KMS-11 (cell line): ENCODE measurements around the gene BBS4.

Source experiments
- H2AFZ ChIP-seq: fragments of 200-600 bp; sonication (generic); 2 replicates; pipeline ENCODE4 v1.6.1; 2016; ENCODE audit warnings: antibody characterized with exemption, mixed run types, low read depth
- H3K27ac ChIP-seq: fragments of 200-600 bp; sonication (generic); 2 replicates; pipeline ENCODE4 v1.6.1; 2016; ENCODE audit warnings: mild to moderate bottlenecking, mixed run types
- H3K27me3 ChIP-seq: fragments of 200-600 bp; sonication (generic); 2 replicates; pipeline ENCODE4 v1.6.1; 2017; ENCODE audit warnings: mild to moderate bottlenecking, low read depth, mixed run types, moderate library complexity; ENCODE audit not compliant: insufficient read depth
- H3K36me3 ChIP-seq: fragments of 200-600 bp; sonication (generic); 2 replicates; pipeline ENCODE4 v1.6.1; 2017; ENCODE audit warnings: mild to moderate bottlenecking, mixed run types; ENCODE audit not compliant: insufficient read depth
- H3K4me1 ChIP-seq: fragments of 200-600 bp; sonication (generic); 2 replicates; pipeline ENCODE4 v1.6.1; 2016; ENCODE audit warnings: mild to moderate bottlenecking, low read depth, mixed run types; ENCODE audit not compliant: poor library complexity, severe bottlenecking
- H3K4me2 ChIP-seq: fragments of 200-600 bp; sonication (generic); 2 replicates; pipeline ENCODE4 v1.7.0; 2016; ENCODE audit warnings: mild to moderate bottlenecking, mixed run types
- H3K4me3 ChIP-seq: fragments of 200-600 bp; sonication (generic); IDR thresholded peaks from 2 replicates; pipeline ENCODE4 v1.6.1; 2017; ENCODE audit warnings: low read depth, low read length, mixed read lengths; ENCODE audit not compliant: insufficient read depth
- H3K79me2 ChIP-seq: fragments of 200-600 bp; sonication (generic); 2 replicates; pipeline ENCODE4 v1.6.1; 2016; ENCODE audit warnings: low read depth, mixed run types; ENCODE audit not compliant: insufficient read depth
- H3K9ac ChIP-seq: fragments of 200-600 bp; sonication (generic); 2 replicates; pipeline ENCODE4 v1.6.1; 2016; ENCODE audit warnings: mild to moderate bottlenecking, mixed run types
- H4K20me1 ChIP-seq: fragments of 200-600 bp; sonication (generic); 2 replicates; pipeline ENCODE4 v1.6.1; 2016; ENCODE audit warnings: mild to moderate bottlenecking, mixed run types; ENCODE audit not compliant: insufficient read depth
- TF ChIP-seq, protein P1 (sequence below): fragments of 200-600 bp; sonication (generic); conservative IDR thresholded peaks from 2 replicates; pipeline ENCODE4 v1.6.1; 2017; ENCODE audit warnings: low read depth, mild to moderate bottlenecking, antibody characterized with exemption, low read length, moderate library complexity, mixed read lengths

Gene BBS4

DNA sequence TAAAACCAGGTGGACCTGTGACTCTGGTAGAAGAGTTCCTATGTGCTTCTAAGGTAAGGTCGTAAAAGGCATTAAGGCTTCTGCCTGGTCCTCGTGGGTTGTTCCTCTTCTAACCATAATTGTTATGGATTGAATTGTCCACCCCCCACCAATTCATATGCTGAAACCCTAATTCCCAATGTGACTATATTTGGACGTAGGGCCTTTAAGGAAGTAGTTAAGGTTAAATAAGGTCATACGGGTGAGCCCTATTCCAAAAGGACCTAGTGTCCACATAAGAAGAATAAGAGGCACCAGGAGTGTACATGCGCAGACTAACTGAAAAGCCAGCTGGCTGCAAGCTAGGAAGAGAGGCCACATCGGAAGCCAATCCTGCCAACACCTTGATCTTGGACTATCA lies 95.6 kb downstream of the BBS4 start:
- Histone ChIP-seq H3K4me2 (peak overlapping the region; percentile 60), H3K79me2 (peaks cover 68% of the 10 kb centered on the region), H3K27me3 (no peaks in the 10 kb centered on the region), H3K27ac (no peak overlapping the region; the same call in 1 of the 2 replicates), H4K20me1 (peaks cover 8% of the 10 kb centered on the region; the same call in 1 of the 2 replicates), H3K36me3 (no peaks in the 10 kb centered on the region), H2AFZ (no peak overlapping the region), H3K4me1 (peaks cover 50% of the 10 kb centered on the region), H3K9ac (peak overlapping the region; percentile 95; the same call in 1 of the 2 replicates), H3K4me3 (peak overlapping the region; percentile 37)
- TF ChIP-seq, protein P1, sequence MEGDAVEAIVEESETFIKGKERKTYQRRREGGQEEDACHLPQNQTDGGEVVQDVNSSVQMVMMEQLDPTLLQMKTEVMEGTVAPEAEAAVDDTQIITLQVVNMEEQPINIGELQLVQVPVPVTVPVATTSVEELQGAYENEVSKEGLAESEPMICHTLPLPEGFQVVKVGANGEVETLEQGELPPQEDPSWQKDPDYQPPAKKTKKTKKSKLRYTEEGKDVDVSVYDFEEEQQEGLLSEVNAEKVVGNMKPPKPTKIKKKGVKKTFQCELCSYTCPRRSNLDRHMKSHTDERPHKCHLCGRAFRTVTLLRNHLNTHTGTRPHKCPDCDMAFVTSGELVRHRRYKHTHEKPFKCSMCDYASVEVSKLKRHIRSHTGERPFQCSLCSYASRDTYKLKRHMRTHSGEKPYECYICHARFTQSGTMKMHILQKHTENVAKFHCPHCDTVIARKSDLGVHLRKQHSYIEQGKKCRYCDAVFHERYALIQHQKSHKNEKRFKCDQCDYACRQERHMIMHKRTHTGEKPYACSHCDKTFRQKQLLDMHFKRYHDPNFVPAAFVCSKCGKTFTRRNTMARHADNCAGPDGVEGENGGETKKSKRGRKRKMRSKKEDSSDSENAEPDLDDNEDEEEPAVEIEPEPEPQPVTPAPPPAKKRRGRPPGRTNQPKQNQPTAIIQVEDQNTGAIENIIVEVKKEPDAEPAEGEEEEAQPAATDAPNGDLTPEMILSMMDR, result no peak

DNA sequence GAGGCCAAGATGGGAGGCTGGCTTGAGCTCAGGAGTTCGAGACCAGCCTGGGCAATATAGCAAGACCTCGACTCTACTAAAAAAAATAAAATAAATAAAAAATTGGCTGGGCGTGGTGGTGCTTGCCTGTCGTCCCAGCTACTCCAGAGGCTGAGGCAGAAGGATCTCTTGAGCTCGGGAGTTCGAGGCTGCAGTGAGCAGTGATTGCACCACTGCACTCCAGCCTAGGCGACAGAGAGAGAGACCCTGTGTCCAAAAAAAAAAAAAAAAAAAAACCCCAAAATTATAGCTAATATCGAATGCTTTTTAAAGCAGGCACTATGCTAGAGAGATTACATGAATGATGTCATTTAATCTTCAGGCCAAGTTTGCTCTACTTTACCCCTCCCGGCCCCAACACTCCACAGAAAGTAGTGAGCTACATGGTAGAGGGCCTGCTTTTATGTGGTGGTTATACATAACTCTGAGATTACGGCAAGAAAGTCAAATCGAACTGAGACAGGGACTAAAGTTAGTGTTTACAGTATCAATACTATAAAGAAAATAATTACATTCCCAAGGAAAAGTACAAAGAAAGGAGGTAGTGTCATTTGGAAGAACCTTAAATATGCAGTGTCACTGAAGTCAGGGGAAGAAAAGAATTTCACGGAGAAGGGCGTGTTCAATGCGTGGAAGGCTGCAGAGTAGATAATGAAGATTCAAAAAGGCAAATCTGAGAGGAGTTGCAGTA lies 96.4 kb downstream of the BBS4 start:
- Histone ChIP-seq H4K20me1 (peaks cover 8% of the 10 kb centered on the region; the same call in 1 of the 2 replicates), H3K79me2 (peaks cover 60% of the 10 kb centered on the region), H3K36me3 (no peaks in the 10 kb centered on the region), H3K4me2 (peak overlapping the region; percentile 60), H3K27me3 (no peaks in the 10 kb centered on the region), H3K4me3 (peak overlapping the region; percentile 37), H2AFZ (peak overlapping the region; percentile 87; the same call in 1 of the 2 replicates), H3K27ac (peak overlapping the region; percentile 90), H3K4me1 (peaks cover 54% of the 10 kb centered on the region), H3K9ac (peak overlapping the region; percentile 95)
- TF ChIP-seq, protein P1, result no peak

DNA sequence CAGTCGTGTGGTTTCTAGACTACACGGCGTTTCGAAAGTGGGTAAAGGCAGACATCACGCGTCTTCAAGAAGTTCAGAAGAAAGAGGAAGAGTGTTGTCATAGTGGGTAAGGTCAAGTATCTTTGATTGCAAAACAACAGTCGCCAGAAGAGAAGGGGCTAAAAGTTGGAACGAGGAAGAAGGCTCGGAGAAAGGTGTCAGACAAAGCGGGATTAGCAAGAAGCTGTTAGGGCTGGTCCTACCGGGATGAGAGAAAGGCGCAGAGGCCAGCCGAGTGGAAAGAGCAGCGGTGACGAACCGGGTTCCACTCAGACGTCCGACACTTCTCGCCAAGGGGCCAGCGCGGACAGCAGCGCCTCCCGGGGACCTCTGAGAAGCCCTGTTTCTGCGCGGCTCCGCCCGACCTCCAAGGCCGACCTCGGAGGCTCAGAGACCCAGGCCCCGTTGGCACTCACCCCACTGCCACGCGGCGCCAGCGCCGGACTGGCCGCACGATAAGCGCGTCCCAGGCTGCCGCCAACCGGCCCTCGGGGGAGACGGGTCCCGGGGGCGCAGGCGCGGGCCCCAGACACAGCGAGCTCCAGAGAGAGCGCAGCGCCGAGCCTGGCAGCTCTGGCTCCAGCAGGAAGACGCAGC lies 97.1 kb downstream of the BBS4 start:
- H3K9ac ChIP-seq, result peak overlapping the region; percentile 95
- H3K27me3 ChIP-seq, result no peaks in the 10 kb centered on the region
- H3K79me2 ChIP-seq, result peaks cover 53% of the 10 kb centered on the region
- no peaks in the 10 kb centered on the region for H3K36me3 ChIP-seq
- H3K4me3 ChIP-seq, result no peak overlapping the region
- TF ChIP-seq, protein P1, result no peak
- H3K4me2 ChIP-seq, result peak overlapping the region; percentile 60
- peaks cover 61% of the 10 kb centered on the region for H3K4me1 ChIP-seq
- peak overlapping the region; percentile 87 for H2AFZ ChIP-seq
- peak overlapping the region; percentile 90 for H3K27ac ChIP-seq
- peaks cover 8% of the 10 kb centered on the region; the same call in 1 of the 2 replicates for H4K20me1 ChIP-seq

DNA sequence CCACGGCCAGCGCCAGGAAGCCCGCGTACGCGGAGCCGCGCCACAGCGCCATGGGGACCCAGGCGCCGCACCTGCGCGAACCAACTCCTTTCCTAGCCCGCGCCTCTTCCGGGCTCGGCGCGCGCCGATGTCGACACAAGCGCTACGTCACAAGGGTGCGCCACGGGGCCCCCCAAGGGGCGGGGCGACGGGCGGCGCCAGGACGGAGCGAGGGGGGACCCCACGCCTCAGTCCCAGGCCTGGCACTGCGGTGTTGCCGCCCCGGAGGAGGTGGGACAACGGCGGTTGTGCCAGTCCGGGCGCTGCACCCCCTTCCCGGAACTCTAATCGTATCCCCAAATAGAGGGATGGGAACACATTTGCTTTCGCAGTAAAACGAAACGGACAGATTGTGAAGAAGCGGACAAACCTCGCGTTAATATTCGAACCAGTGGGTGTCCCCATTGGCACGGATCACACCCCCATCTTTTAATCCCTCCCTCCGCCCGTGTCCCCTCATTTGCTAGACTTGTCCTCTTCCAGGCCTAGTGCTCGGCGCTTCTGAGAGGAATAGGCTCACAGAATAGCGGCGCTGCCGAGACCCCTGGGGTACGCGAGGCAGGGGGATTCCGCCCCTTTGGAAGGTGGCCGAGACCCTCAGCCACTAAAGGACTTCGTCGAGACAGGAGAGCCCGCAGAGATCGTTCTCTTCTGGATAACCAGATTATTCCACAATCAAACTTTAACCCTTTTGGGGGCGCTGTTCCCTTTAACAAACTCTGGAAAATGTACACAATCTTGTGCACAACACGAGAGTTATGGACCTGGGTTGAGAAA lies 97.8 kb downstream of the BBS4 start, which contains the start of gene ADPGK:
TSS of gene ADPGK (minus strand) at position 119 of the 816 bp plus-strand sequence. CDS start at position 52, 67 bp downstream.
- H3K27ac ChIP-seq, result peak within 1 kb of the TSS; percentile 90
- TF ChIP-seq, protein P1, result peak; percentile 74
- no peaks in the 10 kb centered on the region for H3K27me3 ChIP-seq
- peaks cover 8% of the 10 kb centered on the region; the same call in 1 of the 2 replicates for H4K20me1 ChIP-seq
- H3K4me2 ChIP-seq, result peak within 1 kb of the TSS; percentile 88
- H3K4me1 ChIP-seq, result peaks cover 61% of the 10 kb centered on the region
- H3K9ac ChIP-seq, result peak within 1 kb of the TSS; percentile 95
- no peak within 1 kb of the TSS for H3K4me3 ChIP-seq
- H3K36me3 ChIP-seq, result no peaks in the 10 kb centered on the region
- peak within 1 kb of the TSS; percentile 87 for H2AFZ ChIP-seq
- peaks cover 46% of the 10 kb centered on the region for H3K79me2 ChIP-seq
